GM19455 (cell line): ENCODE data around the gene IL1RAPL1.
"Not testable (repeated sequence)": the region's sequence is repeated elsewhere in the genome, so short reads cannot be mapped to it uniquely, and the experiment has no call there.

Experiments
- ATAC-seq: cut with Tn5 transposase; IDR thresholded peaks from one replicate; pipeline ENCODE4 v1.9.1; 2021; ENCODE audit not compliant: unreplicated experiment

The IL1RAPL1 gene

DNA sequence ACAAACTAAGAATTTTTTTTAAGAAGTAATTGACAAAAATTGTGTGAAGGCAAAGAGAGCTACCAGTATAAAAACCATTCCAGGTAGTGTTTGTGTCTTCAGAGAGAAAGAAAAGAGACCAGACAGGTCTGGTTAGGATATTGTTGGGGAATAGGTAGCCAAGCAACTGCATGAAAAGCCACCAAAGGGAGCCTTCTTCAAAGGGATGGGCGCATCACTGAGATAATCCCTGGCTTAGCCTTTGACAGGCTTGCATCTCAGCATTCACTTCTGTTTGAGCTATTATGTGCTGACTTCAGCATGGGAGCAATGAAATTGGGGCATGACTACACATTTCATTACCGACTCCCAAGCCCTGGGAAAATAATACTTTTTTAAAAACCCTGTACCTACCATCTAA, 496.6 kb downstream of the IL1RAPL1 start:
- ATAC-seq = no peak

GRCh38 chrX:29090811-29091210, 503.6 kb downstream of the IL1RAPL1 start:
- no peak for ATAC-seq

DNA sequence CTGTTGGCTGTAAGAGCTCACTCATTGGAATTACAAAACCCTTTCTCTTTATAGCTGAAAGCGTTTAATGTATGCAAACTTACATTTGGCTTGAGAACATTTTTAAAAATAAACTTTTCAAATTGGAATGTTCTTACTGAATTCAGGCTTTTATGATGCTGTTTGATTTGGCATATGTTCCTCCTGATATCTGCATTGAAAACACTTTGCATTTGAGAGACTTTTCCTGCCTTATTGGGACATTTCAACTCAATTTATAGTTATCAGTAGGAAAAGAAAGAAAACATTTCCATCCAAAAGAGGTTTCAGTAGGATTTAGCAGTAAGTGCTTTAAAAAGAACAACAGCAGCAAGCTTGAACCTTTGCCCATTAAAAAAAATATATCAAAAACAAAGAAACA, 520.0 kb downstream of the IL1RAPL1 start:
- no peak for ATAC-seq

- ATAC-seq = no peak
Observed at GRCh38 chrX:29110041-29110440, 522.8 kb downstream of the IL1RAPL1 start.

- ATAC-seq = no peak
Observed at GRCh38 chrX:29113221-29113620, 526.0 kb downstream of the IL1RAPL1 start.

DNA sequence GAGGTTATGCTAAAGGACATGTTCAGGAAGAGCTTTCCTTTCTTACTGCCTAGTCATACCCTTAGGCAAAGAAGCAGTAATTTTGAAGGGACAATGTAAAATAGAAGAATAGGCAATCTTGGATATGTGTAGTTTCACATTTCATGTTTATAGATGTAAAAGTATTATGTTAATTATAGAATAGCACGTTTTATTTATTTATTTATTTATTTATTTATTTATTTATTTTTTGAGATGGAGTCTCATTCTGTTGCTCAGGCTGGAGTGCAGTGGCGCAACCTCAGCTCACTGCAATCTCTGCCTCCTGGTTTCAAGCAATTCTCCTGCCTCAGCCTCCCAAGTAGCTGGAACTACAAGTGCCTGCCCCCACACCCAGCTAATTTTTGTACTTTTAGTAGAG, 535.6 kb downstream of the IL1RAPL1 start:
- not testable (repeated sequence) for ATAC-seq

- no peak for ATAC-seq
Observed at GRCh38 chrX:29130905-29131304, 543.7 kb downstream of the IL1RAPL1 start.

GRCh38 chrX:29136904-29137303, 549.7 kb downstream of the IL1RAPL1 start:
- no peak for ATAC-seq

DNA sequence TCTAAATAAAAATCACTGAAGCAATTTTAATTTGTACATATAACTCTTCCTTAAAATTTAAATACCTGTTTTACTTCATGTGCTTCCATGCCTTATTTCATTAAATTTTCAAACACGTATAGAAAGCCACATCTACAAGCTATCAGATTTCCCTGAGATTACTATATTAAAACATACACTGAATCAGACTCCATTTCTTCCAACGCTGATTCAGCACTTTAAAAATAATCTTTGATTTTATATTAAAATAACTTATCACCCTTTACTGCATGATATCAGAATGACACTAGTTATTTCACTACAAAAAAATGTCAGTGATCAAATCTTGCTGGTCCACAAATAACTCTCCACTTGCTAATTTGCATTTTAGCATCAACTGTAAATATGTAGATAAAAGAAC, 550.8 kb downstream of the IL1RAPL1 start:
- no peak for ATAC-seq

DNA sequence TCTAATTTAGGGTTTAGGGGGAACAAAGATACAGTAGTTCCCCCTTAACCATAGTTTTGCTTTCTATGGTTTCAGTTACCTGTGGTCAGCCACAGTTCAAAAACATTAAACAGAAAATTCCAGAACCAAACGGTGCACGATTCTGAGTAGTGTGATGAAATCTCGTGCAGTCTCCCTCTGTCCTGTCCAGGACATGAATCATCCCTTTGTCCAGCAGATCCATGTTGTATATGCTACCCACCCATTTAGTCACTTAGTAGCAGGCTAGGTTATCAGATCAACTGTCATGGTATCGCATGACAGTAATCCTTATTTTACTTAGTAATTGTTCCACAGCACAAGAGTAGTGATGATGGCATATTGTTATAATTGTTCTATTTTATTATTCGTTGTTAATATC, 556.1 kb downstream of the IL1RAPL1 start:
- ATAC-seq = no peak

- no peak for ATAC-seq
Observed at GRCh38 chrX:29143756-29144155, 556.5 kb downstream of the IL1RAPL1 start.

- ATAC-seq = no peak
Observed at GRCh38 chrX:29145316-29145715, 558.1 kb downstream of the IL1RAPL1 start.

- ATAC-seq = no peak
Observed at GRCh38 chrX:29148511-29148910, 561.3 kb downstream of the IL1RAPL1 start.

GRCh38 chrX:29155286-29155685, 568.0 kb downstream of the IL1RAPL1 start:
- ATAC-seq = no peak

- ATAC-seq = no peak
Observed at GRCh38 chrX:29172880-29173279, 585.6 kb downstream of the IL1RAPL1 start.

DNA sequence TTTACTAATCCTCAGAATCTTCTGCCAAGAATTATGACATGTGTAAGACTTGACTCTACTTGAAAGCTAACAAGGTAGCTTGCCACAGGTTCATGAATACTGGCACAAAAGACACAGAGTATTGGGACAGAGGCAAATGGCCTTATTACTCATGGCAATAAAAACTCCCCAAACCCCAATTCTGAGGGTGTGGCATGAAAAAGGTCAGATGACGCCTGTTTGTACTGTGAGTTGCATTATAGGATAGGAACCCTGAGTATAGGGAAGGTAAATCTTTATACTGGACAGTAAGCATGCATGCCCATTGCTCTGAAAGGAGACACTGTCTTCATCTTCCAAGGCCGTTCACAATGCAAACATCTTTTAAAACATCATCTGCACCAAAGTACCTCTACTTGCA, 600.0 kb downstream of the IL1RAPL1 start:
- ATAC-seq = no peak

DNA sequence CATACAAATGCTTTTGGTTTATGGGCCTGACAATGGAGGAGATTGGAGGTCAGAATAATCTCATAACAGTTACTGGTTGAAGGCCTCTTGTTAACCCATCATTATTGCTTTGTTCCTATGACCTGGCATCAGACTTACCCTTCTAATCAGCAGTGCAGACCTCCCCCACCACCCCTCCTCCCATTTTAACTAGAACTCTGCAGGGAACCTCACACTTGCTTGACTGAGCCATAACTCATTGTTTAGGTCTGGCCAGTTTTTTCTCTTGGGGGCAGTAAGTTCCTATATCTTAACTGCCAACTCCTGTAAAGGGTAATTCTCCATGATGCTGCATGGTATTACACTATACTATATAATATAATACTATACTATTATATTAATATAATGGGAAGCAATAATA, 609.3 kb downstream of the IL1RAPL1 start:
- no peak for ATAC-seq

DNA sequence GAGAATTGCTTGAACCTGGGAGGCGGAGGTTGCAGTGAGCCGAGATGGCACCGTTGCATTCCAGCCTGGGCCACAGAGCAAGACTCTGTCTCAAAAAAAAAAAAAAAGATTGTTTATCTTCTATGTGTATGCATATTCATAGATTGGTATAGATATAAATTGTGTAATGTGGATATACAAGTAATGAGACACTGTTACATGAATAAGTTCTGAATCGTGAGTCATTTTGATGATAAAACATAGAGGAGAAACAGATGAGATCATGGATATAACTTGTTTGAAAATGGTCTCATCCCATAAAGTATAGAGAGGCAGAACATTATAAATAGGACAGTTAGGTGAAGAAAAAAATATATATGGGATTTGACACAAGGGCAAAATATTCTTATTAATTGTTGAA, 628.0 kb downstream of the IL1RAPL1 start:
- no peak for ATAC-seq

GRCh38 chrX:29225670-29226069, 638.4 kb downstream of the IL1RAPL1 start:
- ATAC-seq = no peak

- ATAC-seq = no peak
Observed at GRCh38 chrX:29229802-29230201, 642.6 kb downstream of the IL1RAPL1 start.

- no peak for ATAC-seq
Observed at GRCh38 chrX:29231800-29232199, 644.6 kb downstream of the IL1RAPL1 start.

DNA sequence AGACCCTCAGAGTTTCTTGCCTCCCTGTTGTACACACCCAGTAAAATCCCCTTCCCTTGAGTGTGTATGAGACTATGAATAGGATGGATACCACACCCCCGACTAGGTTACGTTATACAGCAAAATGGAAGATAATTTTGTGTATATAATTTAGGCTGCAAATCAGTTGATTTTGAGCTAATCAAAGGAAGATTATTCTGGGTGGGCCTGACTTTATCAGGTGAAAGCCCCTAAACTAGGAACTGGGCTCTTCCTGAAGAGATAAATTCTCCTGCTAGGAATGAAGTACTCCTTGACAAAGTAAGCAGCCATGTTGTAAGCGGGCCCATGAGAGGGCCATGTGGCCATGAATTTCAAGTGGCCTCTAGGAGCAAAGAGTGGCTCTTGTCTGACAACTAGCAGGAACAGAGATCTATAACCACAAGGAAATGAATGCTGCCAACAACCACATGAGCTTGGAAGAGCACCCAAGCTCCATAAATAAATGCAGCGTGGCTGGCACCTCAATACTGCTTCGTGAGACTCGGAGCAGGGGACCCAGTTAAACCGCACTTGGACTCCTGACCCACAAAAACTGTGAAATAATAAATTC, 646.4 kb downstream of the IL1RAPL1 start:
- ATAC-seq = no peak

DNA sequence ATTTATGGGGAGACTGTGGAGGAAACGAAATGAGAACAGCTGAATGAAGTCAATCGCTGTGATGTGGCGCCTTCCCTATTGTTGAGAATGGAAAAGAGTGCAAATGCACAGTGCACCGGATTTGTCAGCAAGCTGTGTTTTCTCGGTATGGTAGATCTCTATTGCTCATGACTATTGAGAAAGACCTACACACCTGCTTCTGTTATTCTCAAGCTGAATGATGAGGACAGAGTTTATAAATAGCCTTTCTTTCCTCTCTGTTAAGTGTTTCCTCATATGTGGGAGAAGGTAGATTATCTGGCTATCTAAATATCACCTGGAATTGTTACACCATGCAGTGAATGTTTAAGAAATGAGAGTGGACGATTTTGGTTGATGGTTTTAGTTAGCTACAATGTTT, 650.7 kb downstream of the IL1RAPL1 start:
- ATAC-seq = no peak

DNA sequence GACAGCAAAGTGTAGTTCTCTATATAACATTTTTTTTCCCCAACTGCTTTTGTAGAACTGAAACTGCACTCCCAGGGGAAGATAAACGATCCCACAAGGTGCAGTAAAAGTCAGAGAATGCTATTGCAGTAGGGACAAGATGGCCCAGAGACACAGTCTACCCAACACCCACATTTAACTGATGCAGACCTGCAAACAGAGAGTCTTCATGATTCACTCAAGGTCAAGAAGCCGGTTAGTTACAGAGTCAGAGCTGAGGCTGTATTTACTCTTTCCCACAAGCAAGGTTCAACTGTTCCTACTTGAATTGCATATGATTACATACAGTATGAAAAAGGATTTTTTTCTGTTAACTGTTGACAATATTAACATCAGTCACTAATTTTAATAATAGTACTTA, 654.6 kb downstream of the IL1RAPL1 start:
- no peak for ATAC-seq
